HG03520 (cell line): ENCODE measurements around the gene C5orf22.
"Not testable (repeated sequence)": the region's sequence is repeated elsewhere in the genome, so short reads cannot be mapped to it uniquely, and the experiment has no call there.

Experiments used
- ATAC-seq: cut with Tn5 transposase; IDR thresholded peaks from one replicate; pipeline ENCODE4 v1.9.1; 2021; ENCODE audit warnings: mild to moderate bottlenecking, moderate library complexity; ENCODE audit not compliant: unreplicated experiment

The C5orf22 gene

DNA sequence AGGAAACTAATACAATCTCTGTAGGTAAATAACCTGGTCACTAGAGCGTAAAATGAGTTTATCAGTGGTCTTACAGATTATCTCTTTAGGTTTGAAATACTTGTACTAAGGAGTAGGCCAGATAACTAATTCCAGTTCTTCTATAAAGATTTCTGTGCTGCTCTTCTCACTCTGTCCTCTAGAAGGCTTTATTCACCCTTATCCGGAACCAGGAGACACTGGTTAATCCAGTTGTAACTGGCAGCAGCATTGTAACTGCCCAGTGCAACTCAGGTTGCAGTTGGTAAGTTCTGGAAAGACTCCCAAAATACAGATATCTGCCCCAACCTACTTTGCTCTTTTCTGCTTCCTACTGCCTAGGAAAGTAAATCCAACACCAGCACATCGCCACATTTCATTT lies 19.8 kb downstream of the C5orf22 start:
- no peak for ATAC-seq

DNA sequence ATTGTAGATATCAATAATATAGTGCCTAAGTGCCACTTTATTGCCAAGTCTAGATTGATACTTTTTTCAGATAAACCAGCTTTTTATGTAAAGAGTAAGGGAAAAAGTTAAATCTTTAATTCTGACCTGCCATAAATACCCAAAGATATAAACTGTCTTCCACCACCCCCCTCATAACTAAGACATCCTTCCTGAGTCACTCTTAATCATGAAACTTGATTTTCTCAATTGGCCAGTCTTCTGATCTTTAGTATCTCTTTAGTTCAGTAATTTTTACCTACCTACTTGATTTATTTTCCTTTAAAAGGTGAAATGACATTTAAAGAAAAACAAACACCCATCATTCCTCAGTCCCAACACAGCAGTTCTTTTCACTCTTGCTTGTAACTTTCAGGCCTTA lies 21.8 kb downstream of the C5orf22 start:
- no peak for ATAC-seq

GRCh38 chr5:31554552-31554951 lies 22.5 kb downstream of the C5orf22 start:
- no peak for ATAC-seq

DNA sequence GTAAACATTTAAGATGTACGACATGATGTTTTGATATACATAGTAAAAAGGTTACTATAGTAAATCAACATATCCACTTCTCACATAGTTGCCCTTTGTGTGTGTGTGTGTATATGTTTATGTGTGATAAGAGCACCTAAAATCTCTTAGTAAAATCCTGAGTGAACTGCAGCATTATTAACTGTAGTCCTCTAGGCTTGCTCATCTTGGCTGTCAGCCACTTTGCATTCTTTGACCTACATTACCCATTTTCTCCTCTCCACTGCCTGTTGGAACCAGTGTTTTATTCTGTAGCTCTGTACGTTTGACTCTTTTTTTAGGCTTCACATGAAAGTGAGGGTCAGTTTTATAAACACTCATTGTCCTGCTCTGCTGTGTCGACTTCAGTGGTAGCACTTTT lies 24.4 kb downstream of the C5orf22 start:
- ATAC-seq: no peak

- no peak for ATAC-seq
These were observed 27.8 kb downstream of the C5orf22 start for GRCh38 chr5:31559942-31560341.

DNA sequence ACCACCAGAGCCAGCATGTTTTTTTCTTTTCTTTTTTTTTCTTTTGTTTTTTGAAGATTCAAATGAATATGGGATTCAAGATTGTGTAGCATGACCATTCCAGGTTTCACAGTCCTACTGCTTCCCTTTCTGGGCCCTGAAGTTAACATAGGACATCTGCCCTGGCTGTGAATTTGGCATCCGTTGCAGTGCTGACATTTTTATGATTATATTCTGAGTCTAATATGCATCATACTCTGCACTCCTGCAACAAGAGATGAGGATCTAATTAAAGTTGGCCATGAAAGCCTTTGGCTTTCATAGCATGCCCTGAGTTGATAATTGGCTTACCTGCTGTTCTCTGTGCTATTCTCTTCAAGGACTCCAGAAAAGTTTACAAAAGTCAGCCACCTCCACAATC lies 29.8 kb downstream of the C5orf22 start:
- no peak for ATAC-seq

DNA sequence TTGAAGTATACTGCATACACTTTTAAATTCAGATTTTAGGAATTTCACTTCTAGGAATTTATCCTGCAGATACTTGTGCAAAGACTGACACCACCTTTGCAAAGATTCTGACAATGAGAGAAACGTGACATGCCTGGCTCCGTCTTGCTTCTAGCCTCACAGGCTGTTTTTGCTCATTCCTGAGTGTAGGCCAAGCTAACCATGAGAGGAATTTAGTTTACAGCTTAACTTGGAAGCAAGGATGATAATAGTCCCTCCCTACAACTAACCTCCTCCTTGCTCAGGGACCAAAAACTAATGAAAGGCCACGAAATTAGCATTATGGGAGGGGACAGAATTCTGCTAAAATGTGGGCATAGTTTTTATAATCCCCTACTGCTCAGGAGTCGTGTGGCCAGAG lies 31.1 kb downstream of the C5orf22 start:
- no peak for ATAC-seq

DNA sequence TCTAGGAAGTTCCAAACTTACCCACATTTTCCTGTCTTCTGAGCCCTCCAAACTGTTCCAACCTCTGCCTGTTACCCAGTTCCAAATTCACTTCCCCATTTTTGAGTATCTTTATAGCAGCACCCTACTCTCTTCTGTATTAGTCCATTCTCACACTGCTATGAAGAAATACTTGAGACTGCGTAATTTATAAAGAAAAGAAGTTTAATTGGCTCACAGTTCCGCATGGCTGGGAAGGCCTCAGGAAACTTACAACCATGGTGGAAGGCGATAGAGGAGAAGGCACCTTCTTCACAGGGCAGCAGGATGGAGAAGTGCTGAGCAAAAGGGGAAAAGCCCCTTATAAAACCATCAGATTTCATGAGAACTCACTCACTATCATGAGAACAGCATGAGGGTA lies 34.3 kb downstream of the C5orf22 start:
- not testable (repeated sequence) for ATAC-seq

GRCh38 chr5:31568302-31568835 lies 36.3 kb downstream of the C5orf22 start:
- ATAC-seq: no peak

- ATAC-seq: no peak
These were observed 37.0 kb downstream of the C5orf22 start for GRCh38 chr5:31569068-31569467.

DNA sequence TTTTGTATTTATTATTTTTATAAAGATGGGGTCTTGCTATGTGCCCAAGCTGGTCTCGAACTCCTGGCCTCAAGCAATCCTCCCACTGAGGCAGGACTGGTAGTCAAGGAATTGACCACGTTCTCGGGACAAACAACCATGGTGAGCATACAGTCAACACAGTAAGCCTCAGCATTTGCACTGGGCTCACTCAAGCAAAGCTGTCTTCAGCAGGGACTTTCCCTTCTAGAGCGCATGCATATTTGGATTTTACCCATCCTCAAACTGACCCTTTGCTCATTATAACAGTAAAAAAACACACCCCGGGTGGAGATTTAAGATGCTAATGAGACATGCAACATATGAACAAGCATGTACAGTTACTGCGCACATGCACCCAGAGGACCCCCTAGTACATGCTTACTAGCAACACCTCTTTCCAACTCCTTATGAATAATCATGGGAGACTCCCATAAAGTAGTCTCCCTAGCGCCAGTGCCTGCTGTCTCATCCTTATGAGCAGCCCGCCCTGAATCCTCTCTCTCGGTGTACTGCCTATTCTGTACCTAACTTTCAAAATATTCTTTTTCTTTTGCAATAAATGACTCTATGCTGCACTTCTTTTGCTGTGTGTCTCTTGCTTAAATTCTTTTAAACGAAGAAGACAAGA lies 41.5 kb downstream of the C5orf22 start:
- peak; percentile 68 for ATAC-seq

- ATAC-seq: no peak
These were observed 42.7 kb downstream of the C5orf22 start for GRCh38 chr5:31574772-31575171.

- no peak for ATAC-seq
These were observed 45.3 kb downstream of the C5orf22 start for GRCh38 chr5:31577438-31577837.

GRCh38 chr5:31579558-31579957 lies 47.5 kb downstream of the C5orf22 start:
- ATAC-seq: no peak

GRCh38 chr5:31581498-31582099 lies 49.5 kb downstream of the C5orf22 start:
- no peak for ATAC-seq

GRCh38 chr5:31583129-31583528 lies 51.0 kb downstream of the C5orf22 start:
- ATAC-seq: no peak

GRCh38 chr5:31585166-31585894 lies 53.2 kb downstream of the C5orf22 start:
- no peak for ATAC-seq

- no peak for ATAC-seq
These were observed 53.8 kb downstream of the C5orf22 start for GRCh38 chr5:31585895-31586270.

- no peak for ATAC-seq
These were observed 55.4 kb downstream of the C5orf22 start for GRCh38 chr5:31587546-31587945.

GRCh38 chr5:31593665-31594064 lies 61.6 kb downstream of the C5orf22 start:
- ATAC-seq: no peak

DNA sequence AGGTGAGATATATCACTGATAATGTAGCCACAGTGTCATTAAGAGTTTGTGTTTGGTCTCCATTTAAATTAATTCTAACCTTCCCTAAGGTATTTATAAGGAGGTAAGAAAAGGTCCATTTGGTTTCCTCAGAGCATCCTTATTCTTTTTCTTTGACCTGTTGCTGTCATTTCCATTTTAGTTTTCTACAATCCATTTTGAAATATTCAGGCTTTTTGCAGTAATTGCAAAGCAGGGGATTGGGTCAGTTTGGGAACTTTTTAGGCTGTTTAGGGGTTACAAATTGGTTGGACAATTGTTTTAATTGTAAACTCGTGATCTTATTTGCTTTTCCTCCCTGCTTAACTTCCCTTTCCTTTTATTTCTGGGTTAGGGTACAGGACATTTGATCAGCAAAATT lies 64.3 kb downstream of the C5orf22 start:
- ATAC-seq: no peak
